Activated naive CD4-positive, alpha-beta T cell treated with Interleukin-2 at 50 U/mL for 16 hours (primary cell): ENCODE results near the gene SLC25A10.

ENCODE experiments used
- DNase-seq: peaks from one replicate; pipeline ENCODE4 v3.0.0-alpha.2; 2020

The SLC25A10 gene

GRCh38 chr17:81706757-81707624 is 5.1 kb upstream of the SLC25A10 start:
- no peak for DNase-seq

- no peak for DNase-seq
Measured at GRCh38 chr17:81707725-81708646, 4.1 kb upstream of the SLC25A10 start.

GRCh38 chr17:81708739-81709185 is 3.3 kb upstream of the SLC25A10 start:
- no peak for DNase-seq

GRCh38 chr17:81710514-81711308 is 1.4 kb upstream of the SLC25A10 start:
- DNase-seq, result no peak

DNA sequence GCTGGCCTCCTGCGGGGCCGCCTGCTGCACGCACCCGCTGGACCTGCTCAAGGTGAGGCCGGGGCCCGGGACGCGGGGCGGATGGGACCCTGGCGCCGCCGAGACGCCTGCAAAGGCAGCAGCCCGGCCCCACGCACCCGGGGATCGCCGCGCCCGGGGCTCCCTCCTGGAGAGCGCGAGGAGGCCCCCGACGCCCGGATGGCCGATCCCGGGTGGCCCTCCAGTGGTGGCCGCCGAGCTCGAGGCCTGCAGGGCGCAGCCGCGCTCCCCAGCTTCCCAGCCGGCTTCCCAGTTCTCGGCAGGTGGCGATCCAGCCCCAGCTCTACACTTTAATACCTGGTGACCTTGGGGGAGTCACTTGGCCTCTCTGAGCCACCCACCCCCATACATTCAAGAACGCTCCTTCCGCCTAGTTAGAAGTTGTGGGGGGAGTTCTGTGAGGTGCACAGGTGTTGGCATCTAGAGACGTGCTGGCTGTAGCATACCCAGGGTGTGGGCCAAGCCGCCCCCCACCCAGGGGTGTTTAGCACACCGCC is 452 bp downstream of the SLC25A10 start:
- peak; percentile 25 for DNase-seq

GRCh38 chr17:81713004-81713555 is 996 bp downstream of the SLC25A10 start:
- DNase-seq, result no peak

GRCh38 chr17:81713556-81714411 is 1.7 kb downstream of the SLC25A10 start:
- no peak for DNase-seq

DNA sequence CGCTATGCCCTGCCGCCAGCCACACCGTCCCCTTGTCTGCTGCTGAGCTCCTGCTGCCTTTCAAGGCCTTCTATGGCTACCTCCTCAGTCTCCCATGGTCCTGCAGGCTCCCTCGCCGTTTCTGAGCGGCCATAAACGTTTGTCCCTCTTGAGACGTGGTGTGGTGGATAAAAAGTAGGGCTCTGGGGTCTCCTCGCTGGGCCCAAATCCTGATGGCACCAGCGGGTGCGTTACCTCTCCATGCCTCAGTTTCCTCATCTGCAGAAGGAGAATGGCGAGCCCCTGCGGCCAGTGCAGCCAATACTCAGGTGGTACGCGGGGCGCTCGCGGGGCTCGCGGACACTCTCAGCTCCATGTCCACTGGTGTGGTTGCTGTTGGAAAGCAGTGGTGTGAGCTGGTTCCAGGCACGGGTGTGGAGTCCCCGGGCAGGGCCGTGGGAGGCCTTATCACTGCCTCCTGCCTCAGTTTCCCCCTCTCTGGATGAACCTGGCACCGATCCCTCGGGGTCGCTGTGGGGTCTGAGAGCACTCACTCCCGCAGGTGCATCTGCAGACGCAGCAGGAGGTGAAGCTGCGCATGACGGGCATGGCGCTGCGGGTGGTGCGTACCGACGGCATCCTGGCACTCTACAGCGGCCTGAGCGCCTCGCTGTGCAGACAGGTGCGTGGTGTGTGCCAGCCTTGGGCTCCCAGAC is 2.5 kb downstream of the SLC25A10 start:
- no peak for DNase-seq

GRCh38 chr17:81715107-81715871 is 3.2 kb downstream of the SLC25A10 start:
- no peak for DNase-seq

GRCh38 chr17:81715872-81716673 is 4.0 kb downstream of the SLC25A10 start:
- DNase-seq, result no peak

- no peak for DNase-seq
Measured at GRCh38 chr17:81716674-81716996, 4.6 kb downstream of the SLC25A10 start.

GRCh38 chr17:81717049-81717765 is 5.1 kb downstream of the SLC25A10 start:
- no peak for DNase-seq

DNA sequence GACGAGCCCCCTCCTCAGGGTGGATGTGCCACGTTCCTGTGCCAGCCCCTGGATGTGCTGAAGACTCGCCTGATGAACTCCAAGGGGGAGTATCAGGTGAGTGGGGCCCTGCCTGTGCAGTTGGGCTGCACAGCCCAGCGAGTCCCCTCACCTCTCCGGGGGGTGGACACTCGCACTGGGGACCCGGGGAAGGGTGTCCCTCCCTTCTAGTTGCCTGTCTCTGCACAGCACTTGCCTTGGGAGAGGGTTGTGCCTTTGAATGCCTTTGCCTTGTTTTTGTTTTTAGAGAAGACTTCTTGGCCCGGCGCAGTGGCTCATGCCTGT is 5.6 kb downstream of the SLC25A10 start:
- no peak for DNase-seq

GRCh38 chr17:81719410-81720266 is 7.6 kb downstream of the SLC25A10 start:
- DNase-seq, result no peak

DNA sequence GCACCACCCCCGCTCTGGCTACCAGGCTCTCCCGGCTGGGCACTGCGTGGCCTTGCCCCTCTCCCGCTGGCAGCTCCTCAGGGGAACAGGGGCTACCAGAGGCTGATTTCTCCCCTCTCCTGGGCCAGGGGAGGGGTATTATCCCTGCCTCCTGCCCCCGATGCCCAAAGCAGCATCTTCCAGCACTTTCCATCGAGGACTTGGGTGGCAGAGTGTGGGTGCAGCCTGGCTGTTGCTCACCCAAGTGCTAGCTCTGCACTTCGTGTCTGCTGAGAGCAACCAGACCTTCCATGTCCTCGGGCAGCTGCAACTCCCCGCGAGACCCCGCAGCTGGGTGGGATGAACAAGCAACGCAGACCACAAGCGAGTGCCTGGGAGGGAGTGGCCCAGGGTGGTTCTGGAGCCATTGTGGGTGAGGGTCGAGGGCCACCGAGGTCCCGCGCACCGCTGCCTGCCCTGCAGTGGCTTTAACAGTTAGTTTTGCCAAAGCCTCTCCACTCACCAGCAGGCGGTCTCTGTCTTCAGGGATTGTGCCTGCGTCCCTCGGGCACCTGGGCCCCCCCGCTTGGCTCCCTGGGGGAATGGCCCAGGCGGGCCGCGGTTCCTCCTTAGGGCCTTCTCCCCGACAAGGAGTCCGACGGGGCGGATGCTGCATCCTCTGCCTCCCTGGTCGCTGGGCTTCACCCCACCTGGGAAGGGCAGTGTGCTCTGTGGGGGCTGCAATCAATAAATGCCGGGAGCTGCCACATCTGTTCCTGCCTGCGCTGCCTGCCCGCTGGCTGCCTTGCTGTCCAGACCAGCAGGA is 8.4 kb downstream of the SLC25A10 start:
- DNase-seq, result no peak
